ENCODE results near the gene ATP5F1D. TPM values are rescaled to one million over a fixed set of nuclear protein-coding genes. Genes with fewer than 3 reads are reported as not detected.

ATP5F1D gene
- total and polyA plus RNA-seq, 2 of the 13 experiments (the other 11 are each of a cell fraction or from before 2014, with no cell fraction given), result 39.4 to 78.7 TPM

DNA sequence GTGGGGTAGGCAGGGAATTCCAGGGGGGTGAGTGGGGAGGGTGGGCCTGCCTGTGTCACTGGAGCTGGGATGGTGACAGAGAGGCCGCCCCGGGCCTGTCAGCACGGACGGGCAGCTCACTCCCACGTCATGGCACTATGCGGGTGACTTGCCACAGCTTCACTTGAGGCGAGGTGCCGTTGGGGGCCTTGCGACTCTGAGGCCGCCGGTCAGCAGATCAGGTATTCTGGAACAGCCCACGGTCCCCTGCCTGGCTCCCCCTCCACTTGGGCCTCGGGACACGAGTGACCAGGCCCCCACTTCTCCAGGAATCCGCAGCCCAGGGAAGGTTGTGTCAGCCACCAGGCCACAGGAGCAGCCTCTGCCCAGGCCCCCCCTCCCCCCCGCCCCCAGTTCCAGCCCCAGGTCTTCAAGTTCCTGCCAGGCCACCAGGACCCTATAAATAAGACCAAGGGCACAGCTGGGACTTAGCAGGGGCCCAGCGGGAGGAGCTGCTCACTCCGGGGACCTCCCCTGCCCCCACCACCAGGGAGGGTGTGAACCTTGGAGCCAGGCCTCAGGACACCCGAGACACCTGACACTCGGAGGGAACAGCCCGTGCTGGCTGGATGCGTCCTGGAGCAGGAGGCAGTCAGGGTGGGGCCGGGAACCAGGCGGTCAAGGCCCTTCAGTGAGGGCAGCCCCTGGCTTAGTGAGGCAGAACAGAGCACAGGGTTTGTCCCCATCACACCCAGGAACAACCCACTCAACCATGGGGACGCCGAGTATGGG lies 4.1 kb downstream of the ATP5F1D start (continued):
- TF ChIP-seq ZNF737 (CRISPR knock-in tag; IDR thresholded peaks at IDR 0.05; ENCODE audit: borderline replicate concordance) (no peak), ZFAT (CRISPR knock-in tag; conservative IDR thresholded peaks at IDR 0.05) (no peak), MED13 (CRISPR knock-in tag; IDR thresholded peaks at IDR 0.05) (no peak; the same call in 1 of the 2 replicates), SALL1 (CRISPR knock-in tag; IDR thresholded peaks at IDR 0.05) (peak; percentile 48; the same call in 1 of the 2 replicates), ATF7 (IDR thresholded peaks at IDR 0.05) (no peak), ATF7 (CRISPR knock-in tag; IDR thresholded peaks at IDR 0.05) (no peak), SUZ12 (IDR thresholded peaks at IDR 0.05; ENCODE audit: low read depth, low read length) (no peak), GABPB1 (CRISPR knock-in tag; IDR thresholded peaks at IDR 0.05) (0 out of 2 replicates have a peak, but pooled peaks have one; percentile 19), ZNF788 (CRISPR knock-in tag; IDR thresholded peaks at IDR 0.05; ENCODE audit: borderline replicate concordance) (no peak), ERF (CRISPR knock-in tag; IDR thresholded peaks at IDR 0.05) (0 out of 2 replicates have a peak, but pooled peaks have one; percentile 15), ZKSCAN8 (CRISPR knock-in tag; IDR thresholded peaks at IDR 0.05; ENCODE audit: borderline replicate concordance) (no peak), TGIF2 (CRISPR knock-in tag; IDR thresholded peaks at IDR 0.05) (0 out of 2 replicates have a peak, but pooled peaks have one; percentile 23), HMGA1 (CRISPR knock-in tag; conservative IDR thresholded peaks at IDR 0.05) (no peak), TAF15 (IDR thresholded peaks at IDR 0.05; ENCODE audit: low read depth, low read length, poor library complexity, severe bottlenecking) (no peak), ZZZ3 (CRISPR knock-in tag; IDR thresholded peaks at IDR 0.05; ENCODE audit: borderline replicate concordance) (no peak), SP140L (CRISPR knock-in tag; IDR thresholded peaks at IDR 0.05; ENCODE audit: borderline replicate concordance) (no peak), ZNF274 (CRISPR knock-in tag; IDR thresholded peaks at IDR 0.05) (no peak; the same call in 1 of the 2 replicates), FOXC1 (CRISPR knock-in tag; IDR thresholded peaks at IDR 0.05; ENCODE audit: borderline replicate concordance) (no peak), ZSCAN22 (CRISPR knock-in tag; IDR thresholded peaks at IDR 0.05) (no peak), ZBTB21 (CRISPR knock-in tag; IDR thresholded peaks at IDR 0.05) (no peak), CHD2 (IDR thresholded peaks at IDR 0.05; ENCODE audit: low read depth, low read length) (no peak), RELA (CRISPR knock-in tag; IDR thresholded peaks at IDR 0.05) (no peak)
- TF ChIP-seq, protein P1, sequence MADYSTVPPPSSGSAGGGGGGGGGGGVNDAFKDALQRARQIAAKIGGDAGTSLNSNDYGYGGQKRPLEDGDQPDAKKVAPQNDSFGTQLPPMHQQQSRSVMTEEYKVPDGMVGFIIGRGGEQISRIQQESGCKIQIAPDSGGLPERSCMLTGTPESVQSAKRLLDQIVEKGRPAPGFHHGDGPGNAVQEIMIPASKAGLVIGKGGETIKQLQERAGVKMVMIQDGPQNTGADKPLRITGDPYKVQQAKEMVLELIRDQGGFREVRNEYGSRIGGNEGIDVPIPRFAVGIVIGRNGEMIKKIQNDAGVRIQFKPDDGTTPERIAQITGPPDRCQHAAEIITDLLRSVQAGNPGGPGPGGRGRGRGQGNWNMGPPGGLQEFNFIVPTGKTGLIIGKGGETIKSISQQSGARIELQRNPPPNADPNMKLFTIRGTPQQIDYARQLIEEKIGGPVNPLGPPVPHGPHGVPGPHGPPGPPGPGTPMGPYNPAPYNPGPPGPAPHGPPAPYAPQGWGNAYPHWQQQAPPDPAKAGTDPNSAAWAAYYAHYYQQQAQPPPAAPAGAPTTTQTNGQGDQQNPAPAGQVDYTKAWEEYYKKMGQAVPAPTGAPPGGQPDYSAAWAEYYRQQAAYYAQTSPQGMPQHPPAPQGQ (CRISPR knock-in tag; IDR thresholded peaks at IDR 0.05; ENCODE audit: borderline replicate concordance), result no peak
- TF ChIP-seq, protein P2, sequence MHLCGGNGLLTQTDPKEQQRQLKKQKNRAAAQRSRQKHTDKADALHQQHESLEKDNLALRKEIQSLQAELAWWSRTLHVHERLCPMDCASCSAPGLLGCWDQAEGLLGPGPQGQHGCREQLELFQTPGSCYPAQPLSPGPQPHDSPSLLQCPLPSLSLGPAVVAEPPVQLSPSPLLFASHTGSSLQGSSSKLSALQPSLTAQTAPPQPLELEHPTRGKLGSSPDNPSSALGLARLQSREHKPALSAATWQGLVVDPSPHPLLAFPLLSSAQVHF (CRISPR knock-in tag; IDR thresholded peaks at IDR 0.05), result no peak
- TF ChIP-seq, protein P3, sequence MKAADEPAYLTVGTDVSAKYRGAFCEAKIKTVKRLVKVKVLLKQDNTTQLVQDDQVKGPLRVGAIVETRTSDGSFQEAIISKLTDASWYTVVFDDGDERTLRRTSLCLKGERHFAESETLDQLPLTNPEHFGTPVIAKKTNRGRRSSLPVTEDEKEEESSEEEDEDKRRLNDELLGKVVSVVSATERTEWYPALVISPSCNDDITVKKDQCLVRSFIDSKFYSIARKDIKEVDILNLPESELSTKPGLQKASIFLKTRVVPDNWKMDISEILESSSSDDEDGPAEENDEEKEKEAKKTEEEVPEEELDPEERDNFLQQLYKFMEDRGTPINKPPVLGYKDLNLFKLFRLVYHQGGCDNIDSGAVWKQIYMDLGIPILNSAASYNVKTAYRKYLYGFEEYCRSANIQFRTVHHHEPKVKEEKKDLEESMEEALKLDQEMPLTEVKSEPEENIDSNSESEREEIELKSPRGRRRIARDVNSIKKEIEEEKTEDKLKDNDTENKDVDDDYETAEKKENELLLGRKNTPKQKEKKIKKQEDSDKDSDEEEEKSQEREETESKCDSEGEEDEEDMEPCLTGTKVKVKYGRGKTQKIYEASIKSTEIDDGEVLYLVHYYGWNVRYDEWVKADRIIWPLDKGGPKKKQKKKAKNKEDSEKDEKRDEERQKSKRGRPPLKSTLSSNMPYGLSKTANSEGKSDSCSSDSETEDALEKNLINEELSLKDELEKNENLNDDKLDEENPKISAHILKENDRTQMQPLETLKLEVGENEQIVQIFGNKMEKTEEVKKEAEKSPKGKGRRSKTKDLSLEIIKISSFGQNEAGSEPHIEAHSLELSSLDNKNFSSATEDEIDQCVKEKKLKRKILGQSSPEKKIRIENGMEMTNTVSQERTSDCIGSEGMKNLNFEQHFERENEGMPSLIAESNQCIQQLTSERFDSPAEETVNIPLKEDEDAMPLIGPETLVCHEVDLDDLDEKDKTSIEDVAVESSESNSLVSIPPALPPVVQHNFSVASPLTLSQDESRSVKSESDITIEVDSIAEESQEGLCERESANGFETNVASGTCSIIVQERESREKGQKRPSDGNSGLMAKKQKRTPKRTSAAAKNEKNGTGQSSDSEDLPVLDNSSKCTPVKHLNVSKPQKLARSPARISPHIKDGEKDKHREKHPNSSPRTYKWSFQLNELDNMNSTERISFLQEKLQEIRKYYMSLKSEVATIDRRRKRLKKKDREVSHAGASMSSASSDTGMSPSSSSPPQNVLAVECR (CRISPR knock-in tag; IDR thresholded peaks at IDR 0.05; ENCODE audit: borderline replicate concordance), result no peak; the same call in 1 of the 2 replicates

Measured in HepG2 (cell line).